KMS-11 (cell line): ENCODE results near the gene TMEM232.

ENCODE experiments used
- H2AFZ ChIP-seq: fragments of 200-600 bp; sonication (generic); 2 replicates; pipeline ENCODE4 v1.6.1; 2016; ENCODE audit warnings: antibody characterized with exemption, mixed run types, low read depth
- H3K27ac ChIP-seq: fragments of 200-600 bp; sonication (generic); 2 replicates; pipeline ENCODE4 v1.6.1; 2016; ENCODE audit warnings: mild to moderate bottlenecking, mixed run types
- H3K27me3 ChIP-seq: fragments of 200-600 bp; sonication (generic); 2 replicates; pipeline ENCODE4 v1.6.1; 2017; ENCODE audit warnings: mild to moderate bottlenecking, low read depth, mixed run types, moderate library complexity; ENCODE audit not compliant: insufficient read depth
- H3K36me3 ChIP-seq: fragments of 200-600 bp; sonication (generic); 2 replicates; pipeline ENCODE4 v1.6.1; 2017; ENCODE audit warnings: mild to moderate bottlenecking, mixed run types; ENCODE audit not compliant: insufficient read depth
- H3K4me1 ChIP-seq: fragments of 200-600 bp; sonication (generic); 2 replicates; pipeline ENCODE4 v1.6.1; 2016; ENCODE audit warnings: mild to moderate bottlenecking, low read depth, mixed run types; ENCODE audit not compliant: poor library complexity, severe bottlenecking
- H3K4me2 ChIP-seq: fragments of 200-600 bp; sonication (generic); 2 replicates; pipeline ENCODE4 v1.7.0; 2016; ENCODE audit warnings: mild to moderate bottlenecking, mixed run types
- H3K4me3 ChIP-seq: fragments of 200-600 bp; sonication (generic); IDR thresholded peaks from 2 replicates; pipeline ENCODE4 v1.6.1; 2017; ENCODE audit warnings: low read depth, low read length, mixed read lengths; ENCODE audit not compliant: insufficient read depth
- H3K79me2 ChIP-seq: fragments of 200-600 bp; sonication (generic); 2 replicates; pipeline ENCODE4 v1.6.1; 2016; ENCODE audit warnings: low read depth, mixed run types; ENCODE audit not compliant: insufficient read depth
- H3K9ac ChIP-seq: fragments of 200-600 bp; sonication (generic); 2 replicates; pipeline ENCODE4 v1.6.1; 2016; ENCODE audit warnings: mild to moderate bottlenecking, mixed run types
- H4K20me1 ChIP-seq: fragments of 200-600 bp; sonication (generic); 2 replicates; pipeline ENCODE4 v1.6.1; 2016; ENCODE audit warnings: mild to moderate bottlenecking, mixed run types; ENCODE audit not compliant: insufficient read depth
- TF ChIP-seq, protein P1 (sequence below): fragments of 200-600 bp; sonication (generic); conservative IDR thresholded peaks from 2 replicates; pipeline ENCODE4 v1.6.1; 2017; ENCODE audit warnings: low read depth, mild to moderate bottlenecking, antibody characterized with exemption, low read length, moderate library complexity, mixed read lengths

The TMEM232 gene

DNA sequence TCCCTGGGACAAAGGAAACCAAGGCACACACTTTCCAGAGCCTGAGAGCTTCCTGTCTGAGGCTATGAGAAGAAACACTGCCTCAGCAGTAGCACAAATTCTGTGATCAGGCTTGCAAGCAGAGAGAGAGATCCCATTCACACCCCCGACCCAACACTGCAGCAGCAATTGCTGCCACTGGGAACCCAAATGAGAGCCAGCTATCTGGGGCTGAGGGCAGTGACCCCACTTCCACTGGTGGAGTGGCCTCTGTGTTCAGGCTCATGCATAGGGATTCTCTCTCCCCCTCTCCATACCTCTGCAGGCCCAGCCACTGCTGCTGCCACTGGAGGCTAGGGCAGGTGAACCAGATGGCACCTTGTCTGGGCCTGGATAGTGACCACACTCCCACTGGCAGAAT is 95.2 kb downstream of the TMEM232 start:
- no peaks in the 10 kb centered on the region for H3K27me3 ChIP-seq
- H3K27ac ChIP-seq: no peak overlapping the region
- H3K4me1 ChIP-seq: peaks cover 10% of the 10 kb centered on the region
- TF ChIP-seq, protein P1, sequence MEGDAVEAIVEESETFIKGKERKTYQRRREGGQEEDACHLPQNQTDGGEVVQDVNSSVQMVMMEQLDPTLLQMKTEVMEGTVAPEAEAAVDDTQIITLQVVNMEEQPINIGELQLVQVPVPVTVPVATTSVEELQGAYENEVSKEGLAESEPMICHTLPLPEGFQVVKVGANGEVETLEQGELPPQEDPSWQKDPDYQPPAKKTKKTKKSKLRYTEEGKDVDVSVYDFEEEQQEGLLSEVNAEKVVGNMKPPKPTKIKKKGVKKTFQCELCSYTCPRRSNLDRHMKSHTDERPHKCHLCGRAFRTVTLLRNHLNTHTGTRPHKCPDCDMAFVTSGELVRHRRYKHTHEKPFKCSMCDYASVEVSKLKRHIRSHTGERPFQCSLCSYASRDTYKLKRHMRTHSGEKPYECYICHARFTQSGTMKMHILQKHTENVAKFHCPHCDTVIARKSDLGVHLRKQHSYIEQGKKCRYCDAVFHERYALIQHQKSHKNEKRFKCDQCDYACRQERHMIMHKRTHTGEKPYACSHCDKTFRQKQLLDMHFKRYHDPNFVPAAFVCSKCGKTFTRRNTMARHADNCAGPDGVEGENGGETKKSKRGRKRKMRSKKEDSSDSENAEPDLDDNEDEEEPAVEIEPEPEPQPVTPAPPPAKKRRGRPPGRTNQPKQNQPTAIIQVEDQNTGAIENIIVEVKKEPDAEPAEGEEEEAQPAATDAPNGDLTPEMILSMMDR: no peak
- no peaks in the 10 kb centered on the region for H4K20me1 ChIP-seq
- no peak overlapping the region for H3K9ac ChIP-seq
- no peak overlapping the region for H3K4me3 ChIP-seq
- H2AFZ ChIP-seq: no peak overlapping the region
- H3K4me2 ChIP-seq: no peak overlapping the region
- no peaks in the 10 kb centered on the region for H3K36me3 ChIP-seq
- no peaks in the 10 kb centered on the region for H3K79me2 ChIP-seq

DNA sequence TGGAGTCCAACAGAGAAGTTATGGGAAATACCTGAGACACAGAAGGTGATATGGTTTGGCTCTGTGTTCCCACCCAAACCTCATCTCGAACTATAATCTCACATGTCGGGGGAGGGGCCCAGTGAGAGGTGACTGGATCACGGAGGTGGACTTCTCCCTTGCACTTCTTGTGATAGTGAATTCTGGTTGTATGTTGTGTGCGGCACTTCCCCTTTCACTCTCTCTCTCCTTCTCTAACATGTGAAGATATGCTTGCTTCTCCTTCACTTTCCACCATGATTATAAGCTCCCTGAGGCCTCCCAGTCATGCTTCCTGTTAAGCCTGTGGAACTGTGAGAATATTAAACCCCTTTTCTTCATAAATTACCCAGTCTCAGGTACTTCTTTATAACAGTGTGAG is 96.1 kb downstream of the TMEM232 start:
- Histone ChIP-seq H3K4me2 (no peak overlapping the region), H3K27me3 (no peaks in the 10 kb centered on the region), H4K20me1 (no peaks in the 10 kb centered on the region), H3K9ac (no peak overlapping the region), H3K4me1 (peaks cover 10% of the 10 kb centered on the region), H3K4me3 (no peak overlapping the region), H3K79me2 (no peaks in the 10 kb centered on the region), H3K27ac (no peak overlapping the region), H3K36me3 (no peaks in the 10 kb centered on the region), H2AFZ (no peak overlapping the region)
- TF ChIP-seq, protein P1: no peak

DNA sequence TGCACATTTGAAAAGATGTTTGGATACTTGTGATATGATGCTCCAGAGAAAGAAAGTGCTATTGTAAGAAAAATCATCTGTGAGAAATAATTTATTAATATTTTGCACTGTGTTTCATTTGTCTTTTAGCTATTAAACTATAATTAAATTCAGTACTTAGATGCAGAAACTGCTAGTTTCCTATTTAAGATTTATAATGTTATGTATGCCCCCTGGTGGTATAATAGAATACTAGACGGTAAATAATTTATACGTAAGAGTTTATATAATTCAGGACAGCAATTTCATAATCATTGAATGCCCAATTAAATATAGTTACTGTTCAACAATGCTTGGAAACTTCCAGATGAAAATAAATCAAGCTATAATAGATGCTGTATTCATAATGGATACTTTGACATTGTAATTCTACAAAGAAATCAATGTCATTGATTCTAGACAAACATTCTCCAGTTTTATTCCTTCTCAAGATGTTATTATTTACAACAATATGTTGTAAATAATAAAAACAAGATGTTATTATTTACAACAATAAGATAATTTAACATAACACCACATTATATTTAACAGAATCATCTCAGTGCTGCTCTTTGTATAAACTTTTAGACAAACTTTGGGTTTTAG is 101.0 kb downstream of the TMEM232 start:
- TF ChIP-seq, protein P1: peak; percentile 77
- no peak overlapping the region for H3K9ac ChIP-seq
- H3K36me3 ChIP-seq: no peaks in the 10 kb centered on the region
- no peaks in the 10 kb centered on the region for H3K79me2 ChIP-seq
- H3K27me3 ChIP-seq: no peaks in the 10 kb centered on the region
- H4K20me1 ChIP-seq: no peaks in the 10 kb centered on the region
- no peak overlapping the region for H3K4me2 ChIP-seq
- no peaks in the 10 kb centered on the region for H3K4me1 ChIP-seq
- H2AFZ ChIP-seq: no peak overlapping the region
- no peak overlapping the region for H3K27ac ChIP-seq
- no peak overlapping the region for H3K4me3 ChIP-seq

DNA sequence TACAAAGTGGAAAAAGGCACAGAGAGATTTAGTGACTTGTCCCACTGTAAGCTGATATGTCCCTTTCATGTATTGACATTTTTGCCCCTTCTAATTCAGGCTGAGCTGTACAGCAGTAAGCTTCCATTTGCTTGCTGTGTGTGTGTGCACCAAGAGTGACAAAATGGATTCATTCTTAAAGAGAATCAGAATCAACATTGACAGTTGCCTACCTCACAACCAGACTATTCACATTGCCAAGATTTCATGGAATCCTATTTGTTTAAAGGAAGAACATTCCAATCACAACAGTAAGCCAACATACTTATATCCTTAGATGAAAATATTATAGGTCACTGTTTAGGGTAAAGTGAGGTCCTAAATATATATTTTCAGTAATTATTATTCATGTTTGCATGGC is 102.6 kb downstream of the TMEM232 start:
- Histone ChIP-seq H4K20me1 (no peaks in the 10 kb centered on the region), H2AFZ (no peak overlapping the region), H3K27ac (no peak overlapping the region), H3K27me3 (no peaks in the 10 kb centered on the region), H3K4me1 (no peaks in the 10 kb centered on the region), H3K79me2 (no peaks in the 10 kb centered on the region), H3K4me2 (no peak overlapping the region), H3K36me3 (no peaks in the 10 kb centered on the region), H3K4me3 (no peak overlapping the region), H3K9ac (no peak overlapping the region)
- TF ChIP-seq, protein P1: no peak
